Measurements from ENCODE around the gene PPFIA2.

Gene PPFIA2

GRCh38 chr12:81792666-81793065 is 33.5 kb upstream of the PPFIA2 start:
- Histone ChIP-seq H3K27me3 (ENCODE audit: insufficient read depth, low read depth) (no peaks in the 10 kb centered on the region), H3K4me1 (ENCODE audit: low read depth, poor library complexity, severe bottlenecking) (no peaks in the 10 kb centered on the region), H3K27ac (no peak overlapping the region), H3K4me2 (no peak overlapping the region), H3K36me3 (ENCODE audit: insufficient read depth) (no peaks in the 10 kb centered on the region), H4K20me1 (ENCODE audit: insufficient read depth) (no peaks in the 10 kb centered on the region), H3K79me2 (ENCODE audit: insufficient read depth, low read depth) (no peaks in the 10 kb centered on the region), H2AFZ (ENCODE audit: low read depth) (no peak overlapping the region), H3K4me3 (IDR thresholded peaks at IDR 0.05; ENCODE audit: insufficient read depth, low read depth, low read length) (no peak overlapping the region), H3K9ac (no peak overlapping the region)
- TF ChIP-seq CTCF (conservative IDR thresholded peaks at IDR 0.05; ENCODE audit: low read depth, low read length) = no peak

GRCh38 chr12:81779216-81779615 is 20.1 kb upstream of the PPFIA2 start:
- Histone ChIP-seq H2AFZ (ENCODE audit: low read depth) (no peak overlapping the region), H3K4me3 (IDR thresholded peaks at IDR 0.05; ENCODE audit: insufficient read depth, low read depth, low read length) (no peak overlapping the region), H3K79me2 (ENCODE audit: insufficient read depth, low read depth) (no peaks in the 10 kb centered on the region), H3K4me2 (no peak overlapping the region), H3K27ac (no peak overlapping the region), H3K4me1 (ENCODE audit: low read depth, poor library complexity, severe bottlenecking) (no peaks in the 10 kb centered on the region), H3K9ac (no peak overlapping the region), H4K20me1 (ENCODE audit: insufficient read depth) (no peaks in the 10 kb centered on the region), H3K27me3 (ENCODE audit: insufficient read depth, low read depth) (no peaks in the 10 kb centered on the region), H3K36me3 (ENCODE audit: insufficient read depth) (no peaks in the 10 kb centered on the region)
- TF ChIP-seq CTCF (conservative IDR thresholded peaks at IDR 0.05; ENCODE audit: low read depth, low read length) = no peak

GRCh38 chr12:81778719-81779118 is 19.6 kb upstream of the PPFIA2 start:
- H2AFZ ChIP-seq (ENCODE audit: low read depth) = no peak overlapping the region
- no peaks in the 10 kb centered on the region for H4K20me1 ChIP-seq (ENCODE audit: insufficient read depth)
- H3K27ac ChIP-seq = no peak overlapping the region
- no peaks in the 10 kb centered on the region for H3K27me3 ChIP-seq (ENCODE audit: insufficient read depth, low read depth)
- H3K9ac ChIP-seq = no peak overlapping the region
- no peak for TF ChIP-seq CTCF (conservative IDR thresholded peaks at IDR 0.05; ENCODE audit: low read depth, low read length)
- no peaks in the 10 kb centered on the region for H3K4me1 ChIP-seq (ENCODE audit: low read depth, poor library complexity, severe bottlenecking)
- H3K4me2 ChIP-seq = no peak overlapping the region
- H3K4me3 ChIP-seq (IDR thresholded peaks at IDR 0.05; ENCODE audit: insufficient read depth, low read depth, low read length) = no peak overlapping the region
- no peaks in the 10 kb centered on the region for H3K36me3 ChIP-seq (ENCODE audit: insufficient read depth)
- no peaks in the 10 kb centered on the region for H3K79me2 ChIP-seq (ENCODE audit: insufficient read depth, low read depth)

- Histone ChIP-seq H3K27ac (no peak overlapping the region), H2AFZ (ENCODE audit: low read depth) (peak overlapping the region; percentile 100), H3K79me2 (ENCODE audit: insufficient read depth, low read depth) (no peaks in the 10 kb centered on the region), H3K9ac (peak overlapping the region; percentile 58; the same call in 1 of the 2 replicates), H4K20me1 (ENCODE audit: insufficient read depth) (no peaks in the 10 kb centered on the region), H3K27me3 (ENCODE audit: insufficient read depth, low read depth) (no peaks in the 10 kb centered on the region), H3K36me3 (ENCODE audit: insufficient read depth) (no peaks in the 10 kb centered on the region), H3K4me1 (ENCODE audit: low read depth, poor library complexity, severe bottlenecking) (peaks cover 9% of the 10 kb centered on the region), H3K4me3 (IDR thresholded peaks at IDR 0.05; ENCODE audit: insufficient read depth, low read depth, low read length) (peak overlapping the region; percentile 82), H3K4me2 (peak overlapping the region; percentile 77)
- no peak for TF ChIP-seq CTCF (conservative IDR thresholded peaks at IDR 0.05; ENCODE audit: low read depth, low read length)
These were observed 545 bp downstream of the PPFIA2 start for GRCh38 chr12:81758421-81759189.
